GM21717 (cell line): ENCODE data around the gene RASA3.
"Not testable (repeated sequence)": the region's sequence is repeated elsewhere in the genome, so short reads cannot be mapped to it uniquely, and the experiment has no call there.

Source experiments
- ATAC-seq: cut with Tn5 transposase; IDR thresholded peaks from one replicate; pipeline ENCODE4 v1.9.1; 2021; ENCODE audit warnings: mild to moderate bottlenecking, moderate library complexity; ENCODE audit not compliant: unreplicated experiment

The RASA3 gene, protein sequence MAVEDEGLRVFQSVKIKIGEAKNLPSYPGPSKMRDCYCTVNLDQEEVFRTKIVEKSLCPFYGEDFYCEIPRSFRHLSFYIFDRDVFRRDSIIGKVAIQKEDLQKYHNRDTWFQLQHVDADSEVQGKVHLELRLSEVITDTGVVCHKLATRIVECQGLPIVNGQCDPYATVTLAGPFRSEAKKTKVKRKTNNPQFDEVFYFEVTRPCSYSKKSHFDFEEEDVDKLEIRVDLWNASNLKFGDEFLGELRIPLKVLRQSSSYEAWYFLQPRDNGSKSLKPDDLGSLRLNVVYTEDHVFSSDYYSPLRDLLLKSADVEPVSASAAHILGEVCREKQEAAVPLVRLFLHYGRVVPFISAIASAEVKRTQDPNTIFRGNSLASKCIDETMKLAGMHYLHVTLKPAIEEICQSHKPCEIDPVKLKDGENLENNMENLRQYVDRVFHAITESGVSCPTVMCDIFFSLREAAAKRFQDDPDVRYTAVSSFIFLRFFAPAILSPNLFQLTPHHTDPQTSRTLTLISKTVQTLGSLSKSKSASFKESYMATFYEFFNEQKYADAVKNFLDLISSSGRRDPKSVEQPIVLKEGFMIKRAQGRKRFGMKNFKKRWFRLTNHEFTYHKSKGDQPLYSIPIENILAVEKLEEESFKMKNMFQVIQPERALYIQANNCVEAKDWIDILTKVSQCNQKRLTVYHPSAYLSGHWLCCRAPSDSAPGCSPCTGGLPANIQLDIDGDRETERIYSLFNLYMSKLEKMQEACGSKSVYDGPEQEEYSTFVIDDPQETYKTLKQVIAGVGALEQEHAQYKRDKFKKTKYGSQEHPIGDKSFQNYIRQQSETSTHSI

GRCh38 chr13:114132419-114133121, at the start of gene RASA3:
RASA3 (minus strand) TSS chr13:114132623; CDS start chr13:114132489, 134 bp downstream.
- ATAC-seq = peak; percentile 61

- no peak for ATAC-seq
Observed at GRCh38 chr13:114179087-114179658, 46.8 kb upstream of the RASA3 start, which contains the start of gene CFAP97D2. CFAP97D2 (plus strand) TSS chr13:114179257; CDS start chr13:114179331, 74 bp downstream.

DNA sequence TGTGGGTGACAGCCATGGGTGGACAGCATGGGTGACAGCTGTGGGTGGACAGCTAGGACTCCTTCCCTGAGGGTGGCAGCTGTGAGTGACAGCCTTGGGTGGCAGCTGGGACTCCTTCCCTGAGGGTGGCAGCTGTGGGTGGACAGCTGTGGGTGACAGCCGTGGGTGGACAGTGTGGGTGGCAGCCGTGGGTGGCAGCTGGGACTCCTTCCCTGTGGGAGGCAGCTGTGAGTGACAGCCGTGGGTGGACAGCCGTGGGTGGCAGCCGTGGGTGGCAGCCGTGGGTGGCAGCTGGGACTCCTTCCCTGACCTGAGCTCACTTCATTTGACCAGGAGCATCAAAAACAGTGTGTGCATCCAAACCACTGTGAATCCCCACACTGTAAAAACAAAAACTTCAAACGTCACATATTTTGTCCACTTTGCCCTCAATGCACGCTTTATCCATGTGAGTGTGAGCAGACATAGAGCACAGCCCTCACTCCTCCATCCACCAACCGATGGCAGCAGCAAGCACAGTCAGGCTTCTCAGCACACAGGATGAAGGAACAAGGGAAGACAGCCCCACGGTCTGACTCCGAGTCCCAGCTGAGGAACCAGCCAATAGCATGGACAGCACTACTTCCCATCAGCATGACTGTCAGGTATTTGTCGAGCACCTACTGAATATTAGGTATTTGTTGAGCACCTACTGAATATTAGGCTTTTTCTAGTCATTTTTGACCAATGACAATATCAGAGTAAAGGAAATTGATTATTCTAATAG, 45.0 kb upstream of the RASA3 start:
- ATAC-seq = no peak

- ATAC-seq = not testable (repeated sequence)
Observed at GRCh38 chr13:114176359-114176902, 44.0 kb upstream of the RASA3 start.

GRCh38 chr13:114174529-114174961, 42.1 kb upstream of the RASA3 start:
- no peak for ATAC-seq

- no peak for ATAC-seq
Observed at GRCh38 chr13:114173745-114174144, 41.3 kb upstream of the RASA3 start.

DNA sequence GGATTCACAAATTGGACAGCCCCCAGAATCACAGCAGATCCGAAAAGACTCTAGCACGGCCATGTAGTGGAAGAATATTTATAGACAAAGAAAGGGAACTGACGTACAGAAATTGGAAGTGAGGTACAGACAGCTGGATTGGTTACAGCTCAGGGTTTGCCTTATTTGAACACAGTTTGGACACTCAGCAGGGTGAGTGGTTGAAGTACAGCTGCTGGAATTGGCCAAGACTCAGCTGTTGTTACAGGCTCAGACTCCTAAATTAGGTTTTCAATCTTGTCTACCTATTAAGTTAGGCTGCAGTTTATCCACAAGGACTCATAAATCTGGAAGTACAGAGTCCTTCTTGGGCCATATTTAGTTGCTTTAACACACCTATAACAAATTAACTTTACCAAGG, 40.8 kb upstream of the RASA3 start:
- no peak for ATAC-seq

DNA sequence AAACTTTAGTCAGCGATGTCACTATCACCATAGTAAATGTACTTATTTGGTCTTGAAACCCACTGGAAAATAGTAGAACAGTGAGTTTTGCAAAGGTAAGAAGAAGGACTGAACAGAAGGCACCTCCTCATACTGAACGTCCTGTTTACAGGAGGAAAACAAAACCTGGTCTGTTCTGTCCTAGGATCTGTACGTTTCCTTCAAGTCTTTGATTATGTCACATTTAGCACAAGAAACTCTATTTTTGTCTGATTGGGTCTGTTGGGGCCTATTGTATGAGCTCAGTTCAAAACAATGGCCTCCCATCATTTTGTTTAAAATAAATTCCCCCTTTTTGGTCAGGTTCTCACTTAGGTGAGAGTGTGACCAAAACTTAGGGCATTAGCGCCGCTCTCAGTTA, 35.5 kb upstream of the RASA3 start:
- no peak for ATAC-seq

DNA sequence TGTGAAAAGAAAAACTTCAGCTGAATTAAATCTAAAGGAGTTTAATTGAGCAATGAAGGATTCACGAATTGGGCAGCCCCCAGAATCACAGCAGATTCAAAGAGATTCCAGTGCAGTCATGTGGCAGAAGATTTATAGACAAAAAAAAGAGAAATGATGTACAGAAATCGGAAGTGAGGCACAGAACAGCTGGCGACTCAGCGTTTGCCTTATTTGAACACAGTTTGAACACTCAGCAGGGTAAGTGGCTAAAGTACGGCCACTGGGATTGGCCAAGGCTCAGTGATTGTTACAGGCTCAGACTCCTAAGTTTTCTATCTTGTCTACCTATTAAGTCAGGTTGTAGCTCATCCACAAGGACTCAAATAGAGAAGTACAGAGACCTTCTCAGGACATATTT, 35.0 kb upstream of the RASA3 start:
- ATAC-seq = no peak

- no peak for ATAC-seq
Observed at GRCh38 chr13:114166381-114167131, 34.1 kb upstream of the RASA3 start.

- ATAC-seq = no peak
Observed at GRCh38 chr13:114164681-114165429, 32.4 kb upstream of the RASA3 start.

GRCh38 chr13:114164053-114164452, 31.6 kb upstream of the RASA3 start:
- ATAC-seq = no peak

GRCh38 chr13:114162533-114162922, 30.1 kb upstream of the RASA3 start:
- no peak for ATAC-seq

DNA sequence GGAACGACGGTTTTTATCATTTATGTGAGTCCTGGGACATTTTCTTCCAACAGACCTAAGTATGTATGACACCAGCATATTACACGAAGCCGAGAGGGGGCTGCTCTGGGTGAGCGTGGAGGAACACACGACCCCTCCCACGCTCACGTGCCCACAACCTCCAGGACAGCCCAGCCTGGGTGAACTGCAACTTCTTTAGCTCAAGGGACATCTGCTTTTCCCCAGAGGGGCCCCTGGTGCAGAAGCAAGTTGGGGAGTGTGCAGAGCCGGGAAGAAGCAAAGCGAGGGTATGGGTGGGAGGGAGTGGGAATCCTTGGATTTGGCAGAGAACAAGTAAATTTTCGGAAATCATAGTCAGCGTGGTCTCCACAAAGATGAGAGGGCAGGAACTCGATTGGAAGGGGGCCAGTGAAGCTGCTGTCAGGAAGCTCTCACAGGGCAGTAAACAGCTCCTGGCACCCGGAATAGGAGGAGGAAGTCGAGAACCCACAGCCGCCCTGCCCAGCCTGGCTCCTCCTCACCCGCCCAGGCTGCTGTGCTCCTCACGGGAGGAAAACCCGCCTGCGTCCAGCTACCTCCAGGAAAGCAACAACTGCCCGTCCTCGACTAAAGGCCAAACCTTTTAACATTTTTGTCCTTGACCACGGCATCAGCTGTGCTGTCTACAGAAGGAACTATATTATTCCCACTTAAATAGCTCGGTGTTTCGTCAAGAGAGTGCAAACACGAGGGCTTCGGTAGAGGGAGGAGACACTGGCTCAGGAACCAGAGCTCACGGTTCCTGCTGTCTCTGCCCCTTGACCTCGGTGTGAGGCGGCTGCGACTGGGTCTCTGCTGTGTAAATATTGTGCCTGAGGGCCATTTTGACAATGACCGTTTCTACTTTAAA, 29.5 kb upstream of the RASA3 start:
- ATAC-seq = no peak

- ATAC-seq = no peak
Observed at GRCh38 chr13:114161028-114161556, 28.7 kb upstream of the RASA3 start.

GRCh38 chr13:114158869-114159666, 26.6 kb upstream of the RASA3 start:
- not testable (repeated sequence) for ATAC-seq
